ENCODE measurements around the gene RYR2. TPM values are rescaled to one million over a fixed set of nuclear protein-coding genes. Genes with fewer than 3 reads are reported as not detected.

The RYR2 gene
- 0.07 TPM in 1 of 2 replicates, not detected in the other for total RNA-seq

GRCh38 chr1:237041795-237042525 lies at the start of gene RYR2:
RYR2 (plus strand) TSS chr1:237042184; CDS start chr1:237042522, 338 bp downstream.

GRCh38 chr1:237004116-237004515 lies 37.9 kb upstream of the RYR2 start, which contains the start of gene MT1HL1:
MT1HL1 (minus strand) TSS chr1:237004441; CDS start chr1:237004372, 69 bp downstream.

Other genes with a start within 250 kb of the RYR2 start
- 17.5 and 17.9 TPM in 2 replicates for gene MTR, start 246.9 kb upstream of the RYR2 start, total RNA-seq
- gene MT1HL1, start 37.7 kb upstream of the RYR2 start, total RNA-seq, result not detected in 2 replicates